Tibial nerve (tissue), 4 donors: Measurements from ENCODE around the gene BCAP29. TPM values are rescaled to one million over a fixed set of nuclear protein-coding genes. Genes with fewer than 3 reads are reported as not detected.
"Not testable (repeated sequence)": the region's sequence is repeated elsewhere in the genome, so short reads cannot be mapped to it uniquely, and the experiment has no call there.

ENCODE experiments used
- DNase-seq, 2 donors: peaks; one replicate each; pipeline ENCODE4 v3.0.0-alpha.2; 2019; ENCODE audit warnings: low spot score in 2 of 2
- H3K27ac ChIP-seq, 4 donors: fragments of 200-600 bp; sonication (generic) in 3 of 4; one replicate each; pipeline ENCODE4 v1.5.1; 2017 to 2019; ENCODE audit warnings: mild to moderate bottlenecking in 1 of 4
- H3K27me3 ChIP-seq, 2 donors: fragments of 200-600 bp; sonication (generic) in 1 of 2; one replicate each; pipeline versions ENCODE4 v1.5.1 to v1.6.0; 2017 to 2019
- H3K36me3 ChIP-seq, 3 donors: fragments of 200-600 bp; sonication (generic); one replicate each; pipeline ENCODE4 v1.5.1; 2018 to 2019
- H3K4me1 ChIP-seq, 4 donors: fragments of 200-600 bp; sonication (generic) in 3 of 4; one replicate each; pipeline ENCODE4 v1.5.1; 2017 to 2019
- H3K4me3 ChIP-seq, 4 donors: fragments of 200-600 bp; sonication (generic) in 3 of 4; one replicate each; pipeline ENCODE4 v1.5.1; 2017 to 2019; ENCODE audit warnings: mild to moderate bottlenecking in 1 of 4, moderate library complexity in 1 of 4
- H3K9me3 ChIP-seq, 4 donors: fragments of 200-600 bp; sonication (generic) in 3 of 4; one replicate each; pipeline ENCODE4 v1.5.1; 2017 to 2019
- CTCF ChIP-seq, 5 experiments: fragments of 200-600 bp in 3 of 5; fragments of 450-650 bp in 2 of 5; sonication (generic) in 3 of 5; IDR thresholded peaks; one replicate each; pipeline ENCODE4 v1.5.1; 2016 to 2019; ENCODE audit warnings: antibody characterized with exemption in 5 of 5, mild to moderate bottlenecking in 3 of 5, moderate library complexity in 2 of 5
- EP300 ChIP-seq, 2 donors: sonication (generic); formaldehyde crosslinking; IDR thresholded peaks; one replicate each; pipeline ENCODE4 v1.6.1; 2017; ENCODE audit warnings: antibody characterized with exemption in 2 of 2, mild to moderate bottlenecking in 1 of 2
- POLR2A ChIP-seq, 2 donors: fragments of 450-650 bp; IDR thresholded peaks; one replicate each; pipeline ENCODE4 v1.6.1; 2017; ENCODE audit warnings: antibody characterized with exemption in 2 of 2, mild to moderate bottlenecking in 2 of 2, moderate library complexity in 2 of 2
- WGBS, 2 donors: methylation state at CpG; one replicate each; pipeline ENCODE4 v1.1.5; 2018; 5-methylcytosine and 5-hydroxymethylcytosine counted together
- total RNA-seq, 4 donors: library from RNA; depleted of rRNA; stranded (reverse); fragments of >200 nt; gene quantifications; one replicate each; pipeline ENCODE4 v1.1.0, GENCODE V29; 2016

The BCAP29 gene
- 100 to 1,000 TPM in 3 of 4 donors, 10 to 100 TPM in 1; 48.9 to 235 (median 121) TPM for total RNA-seq

GRCh38 chr7:107579885-107580715, at the start of gene BCAP29:
Gene BCAP29 (plus strand): TSS chr7:107580246. CDS start chr7:107580773, 527 bp downstream.
- Histone ChIP-seq H3K4me3 (peak within 1 kb of the TSS; percentile 57 to 93 (median 70)), H3K27me3 (no peaks in the 10 kb centered on the region), H3K4me1 (peaks cover 0 to 34% (median 12%) of the 10 kb centered on the region in 4 donors), H3K9me3 (no peaks in the 10 kb centered on the region), H3K27ac (peak within 1 kb of the TSS; percentile 84 to 97 (median 94)), H3K36me3 (peaks cover 0 to 10% (median 0%) of the 10 kb centered on the region in 3 donors)
- 0% methylated on average over 40 to 73 of the region's 89 CpGs for WGBS, 2 donors
- DNase-seq: peak; percentile 28 to 49
- TF ChIP-seq CTCF (IDR thresholded peaks at IDR 0.05): peak in 3 of 5 experiments; percentile 31 to 41 (median 38)
- peak in 1 of 2 donors; percentile 30 for TF ChIP-seq EP300 (IDR thresholded peaks at IDR 0.05)
- peak; percentile 24 to 78 for TF ChIP-seq POLR2A (IDR thresholded peaks at IDR 0.05)

DNA sequence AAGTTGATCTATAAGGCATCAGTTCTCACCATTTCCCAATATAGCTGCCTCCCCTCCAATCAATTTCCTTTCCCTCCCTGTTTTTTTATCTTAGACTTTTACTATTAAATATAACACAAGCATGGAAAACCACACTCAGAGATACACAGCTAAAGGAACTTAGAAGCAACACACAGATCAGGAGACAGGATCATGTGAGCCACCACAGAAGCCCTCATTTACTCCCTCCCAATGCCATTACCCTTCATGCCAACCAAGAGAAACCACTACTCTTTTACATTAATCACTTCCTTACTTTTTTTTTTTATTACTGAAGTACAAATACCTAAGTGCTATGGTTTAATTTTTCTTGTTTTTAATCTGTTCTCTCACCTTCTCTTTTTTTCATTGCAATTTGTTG, 49.3 kb upstream of the BCAP29 start:
- Histone ChIP-seq H3K9me3 (peaks cover 0 to 4% (median 0%) of the 10 kb centered on the region in 4 donors), H3K4me1 (no peaks in the 10 kb centered on the region), H3K27ac (no peak overlapping the region), H3K4me3 (no peak overlapping the region), H3K27me3 (no peaks in the 10 kb centered on the region), H3K36me3 (peaks cover 0 to 25% (median 0%) of the 10 kb centered on the region in 3 donors)
- TF ChIP-seq POLR2A (IDR thresholded peaks at IDR 0.05) (no peak), CTCF (IDR thresholded peaks at IDR 0.05) (no peak), EP300 (IDR thresholded peaks at IDR 0.05) (no peak)
- DNase-seq: no peak

GRCh38 chr7:107534139-107534538, 45.9 kb upstream of the BCAP29 start:
- H3K9me3 ChIP-seq: peaks cover 0 to 14% (median 0%) of the 10 kb centered on the region in 4 donors
- H3K27ac ChIP-seq: no peak overlapping the region
- peaks cover 0 to 38% (median 0%) of the 10 kb centered on the region in 3 donors for H3K36me3 ChIP-seq
- H3K4me3 ChIP-seq: no peak overlapping the region
- no peaks in the 10 kb centered on the region for H3K4me1 ChIP-seq
- no peak for TF ChIP-seq EP300 (IDR thresholded peaks at IDR 0.05)
- no peak for TF ChIP-seq CTCF (IDR thresholded peaks at IDR 0.05)
- TF ChIP-seq POLR2A (IDR thresholded peaks at IDR 0.05): no peak
- no peaks in the 10 kb centered on the region for H3K27me3 ChIP-seq
- no peak for DNase-seq

DNA sequence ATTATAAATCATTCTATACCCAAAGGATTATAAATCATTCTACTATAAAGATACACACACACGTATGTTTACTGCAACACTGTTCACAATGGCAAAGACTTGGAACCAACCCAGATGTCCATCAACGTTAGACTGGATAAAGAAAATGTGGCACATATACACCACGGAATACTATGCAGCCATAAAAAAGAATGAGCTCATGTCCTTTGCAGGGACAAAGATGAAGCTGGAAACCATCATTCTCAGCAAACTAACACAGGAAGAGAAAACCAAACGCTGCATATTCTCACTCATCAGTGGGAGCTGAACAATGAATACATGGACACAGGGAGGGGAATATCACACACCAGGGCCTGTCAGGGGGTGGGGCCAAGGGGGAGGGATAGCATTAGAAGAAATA, 42.8 kb upstream of the BCAP29 start:
- Histone ChIP-seq H3K9me3 (peaks cover 0 to 14% (median 0%) of the 10 kb centered on the region in 4 donors), H3K36me3 (peaks cover 0 to 49% (median 0%) of the 10 kb centered on the region in 3 donors)
- WGBS, 2 donors: 96% methylated on average over 4 of the region's 4 CpGs
- H3K4me1 ChIP-seq, H3K4me3 ChIP-seq, H3K27ac ChIP-seq, H3K27me3 ChIP-seq, DNase-seq: not testable (repeated sequence)

GRCh38 chr7:107538001-107538400, 42.0 kb upstream of the BCAP29 start:
- WGBS, 2 donors: 71 to 84% methylated on average over 2 of the region's 2 CpGs
- no peaks in the 10 kb centered on the region for H3K27me3 ChIP-seq
- no peak for TF ChIP-seq POLR2A (IDR thresholded peaks at IDR 0.05)
- no peak overlapping the region for H3K27ac ChIP-seq
- peaks cover 0 to 14% (median 0%) of the 10 kb centered on the region in 4 donors for H3K9me3 ChIP-seq
- DNase-seq: no peak
- H3K4me3 ChIP-seq: no peak overlapping the region
- H3K4me1 ChIP-seq: no peaks in the 10 kb centered on the region
- peaks cover 0 to 53% (median 0%) of the 10 kb centered on the region in 3 donors for H3K36me3 ChIP-seq

- Histone ChIP-seq H3K36me3 (peaks cover 0 to 77% (median 0%) of the 10 kb centered on the region in 3 donors), H3K27ac (no peak overlapping the region), H3K9me3 (peaks cover 0 to 24% (median 8%) of the 10 kb centered on the region in 4 donors), H3K4me3 (no peak overlapping the region), H3K27me3 (no peaks in the 10 kb centered on the region), H3K4me1 (no peaks in the 10 kb centered on the region)
- 92 to 98% methylated on average over 5 of the region's 5 CpGs for WGBS, 2 donors
- no peak for TF ChIP-seq CTCF (IDR thresholded peaks at IDR 0.05)
- TF ChIP-seq POLR2A (IDR thresholded peaks at IDR 0.05): no peak
- no peak for TF ChIP-seq EP300 (IDR thresholded peaks at IDR 0.05)
- no peak for DNase-seq
Observed at GRCh38 chr7:107543338-107543993, 36.6 kb upstream of the BCAP29 start.
